ENCODE results near the gene CDK5RAP3.

GRCh38 chr17:47949946-47950345 lies 21.0 kb upstream of the CDK5RAP3 start:
- TF ChIP-seq CTCF (conservative IDR thresholded peaks at IDR 0.05 in 1 of 2, IDR thresholded peaks at IDR 0.05 in 1 of 2; ENCODE audit: low read depth in 1 of 2, low read length in 2 of 2) (no peak), EZH2 (IDR thresholded peaks at IDR 0.05; ENCODE audit: low read length, missing control alignments) (no peak)
